Activated CD4-positive, CD25-positive, alpha-beta regulatory T cell treated with anti-CD3 and anti-CD28 coated beads, Interleukin-2, amount 50 U/mL, for 16 hours (primary cell): Measurements from ENCODE around the gene SEL1L3.

Experiments used
- DNase-seq: peaks from one replicate; pipeline ENCODE4 v3.0.0-alpha.2; 2020; ENCODE audit warnings: low read depth, low spot score

Gene SEL1L3

DNA sequence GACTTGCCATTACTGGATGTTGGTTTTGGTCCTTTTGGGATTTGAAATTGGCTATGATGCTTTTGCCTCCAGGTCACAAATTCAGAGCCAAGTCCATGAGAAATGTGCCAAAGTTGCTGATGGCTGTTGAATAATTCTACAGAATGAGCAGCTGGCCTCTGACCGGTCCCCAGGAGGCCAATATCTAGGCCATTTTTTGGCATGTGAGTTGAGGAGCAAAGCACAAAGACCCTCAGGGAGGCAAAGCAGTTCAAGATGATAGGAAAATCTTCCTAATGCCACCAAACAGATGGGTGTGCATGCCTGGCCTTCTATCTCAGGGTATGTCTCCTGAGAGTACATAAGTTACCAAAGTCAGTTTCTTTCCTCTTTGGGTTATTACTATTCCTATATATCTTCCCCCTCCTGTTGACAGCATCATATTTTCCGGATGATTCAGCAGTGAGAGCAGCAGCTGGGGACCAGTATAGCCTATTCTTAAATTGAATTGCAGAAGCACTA lies 44.4 kb downstream of the SEL1L3 start:
- DNase-seq = no peak

GRCh38 chr4:25817059-25817681 lies 45.6 kb downstream of the SEL1L3 start:
- DNase-seq = no peak

DNA sequence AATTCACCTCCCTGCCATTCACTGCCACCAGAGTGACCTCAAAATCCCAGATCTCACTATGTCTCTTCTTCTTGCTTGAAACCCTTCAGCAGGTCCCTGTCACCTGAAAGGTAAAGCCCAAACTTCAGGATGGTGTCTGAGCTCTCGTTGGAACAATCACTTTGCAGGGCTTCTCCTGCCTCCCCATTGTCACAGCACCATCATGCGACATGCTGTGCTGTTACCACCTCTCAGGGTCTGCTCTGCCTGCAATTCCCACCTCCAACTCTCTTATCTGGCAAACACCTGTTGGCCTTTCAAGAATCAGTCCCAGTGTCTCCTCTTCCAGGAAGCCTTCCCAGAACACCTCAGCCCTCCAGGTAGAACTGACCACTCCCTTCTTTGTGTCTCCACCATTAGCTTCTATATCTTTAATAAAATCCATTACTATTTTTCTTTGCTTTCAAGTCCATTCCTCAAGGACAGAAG lies 46.2 kb downstream of the SEL1L3 start:
- no peak for DNase-seq

DNA sequence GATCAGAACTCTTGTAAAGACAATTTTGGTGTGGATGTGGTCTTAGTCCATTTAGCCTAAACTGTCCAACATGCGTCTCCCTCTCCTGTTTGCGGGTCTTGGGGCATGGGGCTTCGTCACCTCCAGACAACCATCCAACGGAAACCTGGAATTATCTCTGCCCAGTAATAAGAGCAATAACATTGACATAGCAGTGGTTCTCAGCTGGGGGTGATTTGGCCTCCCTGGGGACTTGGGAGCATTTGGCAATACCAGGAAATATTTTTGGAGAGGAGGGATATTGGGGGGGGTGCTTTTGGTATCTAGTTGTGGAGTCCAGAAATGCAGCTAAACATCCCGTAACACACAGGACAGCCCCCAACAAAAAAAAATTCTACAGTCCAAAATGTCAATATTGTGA lies 47.2 kb downstream of the SEL1L3 start:
- no peak for DNase-seq

GRCh38 chr4:25814301-25815136 lies 48.3 kb downstream of the SEL1L3 start:
- no peak for DNase-seq

- no peak for DNase-seq
Measured at GRCh38 chr4:25813448-25814106, 49.2 kb downstream of the SEL1L3 start.

DNA sequence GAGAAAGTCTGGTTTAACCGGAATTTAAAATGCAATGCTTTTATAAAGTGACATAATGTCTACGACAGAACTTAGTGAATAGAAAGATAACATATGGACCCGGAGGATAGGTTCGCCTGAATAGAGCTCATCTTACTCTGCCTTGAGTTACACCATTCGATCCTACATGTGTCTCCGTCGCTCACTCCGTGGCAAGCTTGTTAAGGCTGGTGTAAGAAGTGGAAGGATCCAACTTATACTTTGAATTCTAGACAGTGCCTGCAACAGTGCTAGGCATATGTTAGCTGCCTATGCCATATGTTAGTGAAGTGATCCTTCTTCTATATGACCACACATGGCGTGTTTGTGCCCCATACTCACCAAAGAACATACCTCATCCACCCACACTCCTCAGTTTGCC lies 50.9 kb downstream of the SEL1L3 start:
- DNase-seq = no peak

DNA sequence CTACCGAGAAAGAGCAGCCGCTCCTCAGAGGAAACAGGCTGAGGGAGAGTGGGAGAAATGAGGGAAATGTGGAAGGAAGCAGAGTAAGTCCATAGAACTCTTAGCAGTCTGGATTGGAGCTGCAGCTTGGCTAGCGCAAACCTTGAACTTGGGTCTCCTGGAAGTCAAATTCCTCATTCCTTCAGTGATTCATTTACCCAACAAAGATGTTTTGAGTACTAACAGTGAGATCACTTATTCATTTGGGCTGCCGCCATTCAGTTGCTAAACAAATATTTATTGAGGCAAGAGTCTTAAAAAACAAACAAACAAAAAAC lies 51.5 kb downstream of the SEL1L3 start:
- no peak for DNase-seq

- DNase-seq = no peak
Measured at GRCh38 chr4:25810461-25811373, 52.1 kb downstream of the SEL1L3 start.

DNA sequence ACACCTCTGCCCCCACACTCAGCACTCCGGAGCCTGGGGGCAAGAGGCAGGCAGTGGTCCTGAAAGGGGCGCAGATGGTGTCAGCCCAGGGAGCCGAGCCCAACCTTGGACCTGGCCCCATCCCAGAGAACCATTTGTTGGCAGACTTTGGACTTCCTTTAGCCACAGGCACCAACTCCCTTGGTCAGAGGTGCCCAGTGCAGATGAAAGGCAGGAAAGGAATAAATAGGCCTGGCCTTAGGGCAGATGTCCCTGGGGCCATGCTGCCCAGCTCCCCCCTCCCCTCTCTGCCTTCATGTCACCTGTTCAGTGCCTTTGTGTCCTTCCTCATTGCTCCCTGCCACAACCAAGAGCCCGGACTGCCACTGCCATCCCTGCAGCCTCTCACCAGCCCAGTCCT lies 52.8 kb downstream of the SEL1L3 start:
- DNase-seq = no peak

- DNase-seq = no peak
Measured at GRCh38 chr4:25807102-25807728, 55.6 kb downstream of the SEL1L3 start.

DNA sequence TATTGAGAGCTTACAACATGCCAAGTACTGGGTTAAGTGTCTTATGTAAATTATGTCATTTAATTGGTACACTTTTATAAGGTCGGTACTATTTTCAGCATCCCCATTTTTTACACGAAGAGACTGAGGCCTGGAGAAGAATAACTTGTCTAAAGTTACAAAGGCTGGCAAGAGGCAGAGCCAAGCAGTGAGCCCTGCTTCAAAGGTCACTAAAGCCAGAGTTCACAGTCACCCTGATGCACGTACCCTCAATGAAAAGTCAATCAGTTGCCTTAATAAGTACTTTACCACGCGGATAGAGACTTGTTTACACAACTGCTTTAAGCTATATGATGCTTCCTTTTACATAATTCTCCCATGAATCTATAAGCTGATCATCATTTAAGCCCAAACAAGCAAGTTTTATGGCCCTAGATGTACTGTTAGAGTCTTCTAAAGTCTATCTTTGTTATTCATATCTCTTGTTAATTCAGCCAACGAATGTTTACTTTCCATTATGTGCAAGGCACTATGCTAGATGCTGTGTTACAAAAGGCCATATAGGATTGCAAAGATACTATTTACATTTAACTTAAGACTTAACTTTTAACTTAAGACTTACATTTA lies 57.4 kb downstream of the SEL1L3 start:
- no peak for DNase-seq

- no peak for DNase-seq
Measured at GRCh38 chr4:25803720-25804225, 59.0 kb downstream of the SEL1L3 start.

DNA sequence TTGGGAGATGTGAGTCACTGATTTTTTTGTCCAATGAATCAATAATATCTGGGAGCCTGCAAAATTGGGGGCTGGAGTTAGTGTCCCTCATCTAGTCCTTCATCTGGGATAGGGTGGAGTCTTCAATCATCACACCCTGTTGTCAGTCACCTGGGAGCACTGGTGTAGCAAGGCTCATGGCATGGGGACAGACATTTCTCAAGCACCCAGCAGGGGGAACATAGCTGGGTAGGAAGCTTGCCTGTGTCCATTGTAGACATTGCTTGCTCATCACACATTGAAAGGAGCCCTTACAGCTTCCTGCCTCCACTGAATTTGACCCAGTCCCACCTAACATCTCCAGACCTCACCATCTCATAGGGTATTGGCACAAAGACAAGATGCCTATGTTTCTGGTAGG lies 61.2 kb downstream of the SEL1L3 start:
- DNase-seq = no peak

- no peak for DNase-seq
Measured at GRCh38 chr4:25800245-25800644, 62.5 kb downstream of the SEL1L3 start.

DNA sequence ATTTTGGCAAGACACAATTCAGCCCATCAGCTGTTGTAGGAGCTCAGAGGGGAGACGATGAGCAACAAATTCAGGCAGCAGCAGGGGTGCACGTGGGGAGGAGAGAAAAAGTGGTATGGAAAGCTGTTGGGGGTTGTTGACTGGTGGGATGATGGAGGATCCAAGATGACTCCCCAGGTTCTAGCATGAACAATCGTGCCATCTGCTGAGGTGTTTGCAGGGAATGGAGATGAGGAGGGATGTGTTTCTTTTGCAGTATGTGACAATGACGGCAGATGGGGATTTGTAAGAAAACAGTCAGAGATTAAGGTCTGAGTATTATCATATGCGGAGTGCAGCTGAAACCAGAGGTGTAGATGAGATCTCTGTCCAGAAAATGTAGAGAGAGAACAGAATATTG lies 63.3 kb downstream of the SEL1L3 start:
- DNase-seq = no peak

GRCh38 chr4:25797136-25797535 lies 65.7 kb downstream of the SEL1L3 start:
- DNase-seq = no peak

GRCh38 chr4:25795566-25796454 lies 67.0 kb downstream of the SEL1L3 start:
- DNase-seq = no peak

DNA sequence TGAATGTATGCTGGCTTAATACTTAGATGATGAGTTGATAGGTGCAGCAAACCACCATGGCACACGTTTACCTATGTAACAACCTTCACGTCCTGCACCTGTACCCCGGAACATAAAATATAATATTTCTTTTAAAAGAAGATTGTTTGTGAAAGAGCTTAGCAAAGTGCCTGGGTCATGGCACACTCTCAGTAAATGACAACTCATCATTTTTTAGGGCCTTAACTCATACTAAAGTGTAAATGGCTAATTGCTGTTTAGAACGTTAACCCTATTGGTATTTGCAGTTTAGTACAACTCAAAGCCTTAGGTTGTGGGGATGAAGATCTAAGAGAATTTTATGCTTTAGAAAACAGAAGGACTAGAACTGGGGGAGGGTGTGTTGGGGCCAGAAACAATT lies 67.7 kb downstream of the SEL1L3 start:
- DNase-seq = no peak
